ENCODE results near the gene CD101.
A peak's percentile ranks its signal among the peaks of the same experiment; 100 is the strongest.

Gene CD101

GRCh38 chr1:117014209-117014608 is 12.6 kb downstream of the CD101 start:
- DNase-seq (ENCODE audit: low read depth), result peak; percentile 27

DNA sequence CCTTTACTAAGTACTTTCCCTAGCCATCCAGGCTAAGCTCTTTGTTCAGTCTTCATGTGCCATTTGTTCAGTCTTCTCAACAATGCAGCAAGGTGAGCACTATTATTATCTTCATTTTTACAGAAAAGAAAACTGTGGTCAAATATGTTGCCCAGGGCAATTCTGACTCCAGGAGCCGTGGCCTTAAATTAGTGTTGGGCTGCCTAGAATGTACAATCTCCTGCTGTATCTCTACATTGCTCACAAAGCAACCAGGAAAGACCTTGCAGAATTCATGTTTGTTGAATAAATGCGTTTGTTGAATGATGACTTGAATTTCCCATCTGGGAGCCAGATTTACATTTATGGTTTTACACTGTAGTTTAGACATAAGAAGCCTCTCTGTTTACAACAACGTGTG is 14.2 kb downstream of the CD101 start:
- no peak for DNase-seq (ENCODE audit: low read depth)

GRCh38 chr1:117017062-117017461 is 15.5 kb downstream of the CD101 start:
- DNase-seq (ENCODE audit: low read depth), result no peak

DNA sequence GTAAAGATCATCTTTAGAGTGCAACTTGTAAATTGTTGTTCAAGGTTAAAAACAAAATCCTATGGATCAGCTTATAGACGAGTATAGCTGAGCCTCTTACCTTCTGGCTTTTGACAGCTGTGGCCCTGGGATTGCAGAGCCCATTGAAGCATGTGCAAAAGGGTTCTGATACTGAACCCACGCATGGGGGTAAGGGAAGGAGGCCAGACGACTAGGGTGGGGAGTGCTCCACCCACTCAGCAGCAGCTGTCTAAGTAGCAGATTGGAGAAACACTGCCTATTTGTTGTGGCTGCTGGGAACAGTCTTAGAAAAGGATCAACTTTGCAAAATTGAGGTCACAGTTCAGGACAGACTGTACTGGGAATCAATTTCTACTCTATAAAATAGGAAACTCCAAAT is 16.1 kb downstream of the CD101 start:
- no peak for DNase-seq (ENCODE audit: low read depth)

DNA sequence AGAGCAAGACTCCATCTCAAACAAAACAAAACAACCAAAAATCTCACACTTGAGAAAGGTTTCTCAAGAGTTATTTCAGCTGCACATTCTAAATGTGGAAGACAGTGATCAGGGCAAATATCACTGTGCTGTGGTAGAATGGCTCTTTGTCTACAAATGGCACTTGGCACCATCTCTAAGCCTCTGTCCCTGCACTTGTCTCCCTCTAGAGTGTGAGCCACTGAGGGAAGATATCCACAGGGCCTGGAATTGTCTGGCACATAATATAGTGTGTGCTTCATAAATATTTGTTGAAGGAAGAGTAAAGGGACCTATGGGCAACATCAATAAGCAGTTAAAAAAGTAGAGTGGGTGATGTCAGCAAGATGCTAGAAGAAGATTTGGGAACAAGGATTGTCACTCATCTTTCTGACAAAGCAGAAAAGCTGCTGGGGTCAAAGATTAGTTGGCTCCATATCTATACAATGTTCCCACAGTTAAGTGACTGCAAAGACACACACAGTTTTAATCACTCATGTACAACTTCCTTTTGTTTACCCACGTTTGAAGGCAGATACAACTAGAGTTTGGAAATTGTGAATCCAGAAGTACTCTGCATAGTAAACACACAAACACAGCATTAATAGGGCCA is 19.1 kb downstream of the CD101 start:
- no peak for DNase-seq (ENCODE audit: low read depth)

- no peak for DNase-seq (ENCODE audit: low read depth)
These were observed 20.6 kb downstream of the CD101 start for GRCh38 chr1:117022114-117022513.

DNA sequence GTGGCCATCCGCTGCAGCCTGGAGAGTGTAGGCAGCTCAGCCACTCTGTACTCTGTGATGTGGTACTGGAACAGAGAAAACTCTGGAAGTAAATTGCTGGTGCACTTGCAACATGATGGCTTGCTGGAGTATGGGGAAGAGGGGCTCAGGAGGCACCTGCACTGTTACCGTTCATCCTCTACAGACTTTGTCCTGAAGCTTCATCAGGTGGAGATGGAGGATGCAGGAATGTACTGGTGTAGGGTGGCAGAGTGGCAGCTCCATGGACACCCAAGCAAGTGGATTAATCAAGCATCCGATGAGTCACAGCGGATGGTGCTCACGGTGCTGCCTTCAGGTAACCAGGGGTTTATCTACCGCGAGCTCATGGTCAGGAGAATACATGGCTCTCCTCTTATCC is 24.0 kb downstream of the CD101 start:
- DNase-seq (ENCODE audit: low read depth), result no peak

DNA sequence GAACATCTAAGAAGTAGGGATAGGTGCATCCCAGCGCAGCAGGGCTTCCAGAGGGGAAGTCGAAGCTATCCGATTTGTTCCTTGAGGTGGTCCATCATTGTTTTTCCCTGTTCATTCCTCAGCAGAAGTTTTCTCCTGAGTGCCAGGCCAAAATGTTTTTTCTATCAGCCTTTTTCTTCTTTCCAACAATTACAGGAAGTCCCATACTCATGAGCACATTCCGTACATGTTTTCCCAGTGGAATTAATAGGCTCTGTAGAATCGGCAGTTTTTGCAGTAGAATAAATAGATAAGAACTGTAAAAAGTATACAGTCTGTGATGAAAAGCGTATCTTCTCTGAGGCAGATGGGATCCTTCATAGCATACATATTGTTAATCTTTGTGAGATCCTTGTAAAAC is 24.8 kb downstream of the CD101 start:
- DNase-seq (ENCODE audit: low read depth), result no peak

GRCh38 chr1:117029685-117030084 is 28.1 kb downstream of the CD101 start:
- no peak for DNase-seq (ENCODE audit: low read depth)

GRCh38 chr1:117030271-117030877 is 28.8 kb downstream of the CD101 start:
- DNase-seq (ENCODE audit: low read depth), result no peak

GRCh38 chr1:117032266-117032665 is 30.7 kb downstream of the CD101 start:
- DNase-seq (ENCODE audit: low read depth), result no peak

DNA sequence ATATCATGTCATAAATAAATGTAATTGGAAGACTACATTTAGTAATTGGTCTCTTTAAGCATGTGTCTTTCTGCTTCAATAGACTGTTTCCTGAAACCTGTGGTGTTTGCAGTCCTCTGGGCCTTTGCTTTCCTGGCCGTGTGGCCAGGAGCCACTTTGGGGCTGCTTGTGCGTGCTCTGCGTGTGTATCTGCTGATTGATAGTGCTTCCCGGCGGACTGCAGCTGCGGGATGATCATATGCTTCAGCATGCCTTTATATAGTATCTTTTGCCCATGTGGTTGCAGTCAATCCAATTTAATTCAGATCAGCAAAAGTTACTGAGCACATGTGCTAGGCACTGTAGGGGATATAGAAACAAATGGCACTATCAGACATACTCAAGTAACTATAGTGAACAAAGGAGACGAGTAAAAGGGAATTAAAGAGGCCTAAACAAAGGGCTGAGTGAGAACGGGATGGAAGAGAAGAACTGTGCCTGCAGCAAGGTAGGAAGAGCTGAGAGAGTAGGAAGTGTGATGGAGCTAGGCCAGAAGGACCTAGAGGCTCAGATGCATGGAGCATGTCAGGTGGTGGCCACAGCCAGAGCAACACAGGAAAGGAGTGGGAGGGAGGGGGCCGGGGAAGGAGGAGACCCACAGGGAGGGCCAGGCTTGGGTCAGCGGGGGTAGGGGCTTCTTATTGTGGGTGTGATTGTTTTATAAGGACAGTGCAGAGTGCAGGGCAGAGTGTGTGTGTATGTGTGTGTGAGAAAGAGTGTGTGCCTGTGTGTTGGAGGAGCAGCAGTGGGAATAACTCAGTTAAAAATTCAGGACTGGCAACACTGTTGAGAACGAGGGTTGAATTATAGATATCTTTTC is 31.4 kb downstream of the CD101 start:
- no peak for DNase-seq (ENCODE audit: low read depth)

- no peak for DNase-seq (ENCODE audit: low read depth)
These were observed 32.2 kb downstream of the CD101 start for GRCh38 chr1:117033772-117034171.

- no peak for DNase-seq (ENCODE audit: low read depth)
These were observed 33.3 kb downstream of the CD101 start for GRCh38 chr1:117034791-117035290.

DNA sequence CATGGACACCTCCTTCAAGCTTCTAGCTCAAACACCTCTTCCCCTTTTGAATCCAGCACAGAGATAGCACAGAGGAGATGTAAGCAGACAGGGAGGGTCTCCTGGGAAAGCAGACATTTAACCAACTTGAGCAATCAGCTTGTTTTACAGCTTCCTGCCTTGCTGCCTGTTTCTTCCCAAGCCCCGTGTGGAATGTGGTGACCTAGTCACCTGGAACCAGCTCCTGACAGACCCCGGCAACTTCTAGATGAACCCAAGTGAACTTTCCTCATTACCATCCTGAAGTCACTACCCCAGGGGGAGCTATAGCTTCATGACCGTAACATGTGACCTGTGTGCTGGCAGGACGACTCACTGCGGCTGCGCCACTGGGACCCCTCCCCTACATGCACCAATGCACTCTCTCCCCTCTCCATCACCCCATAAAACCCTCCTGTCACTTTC is 34.5 kb downstream of the CD101 start:
- no peak for DNase-seq (ENCODE audit: low read depth)

- DNase-seq (ENCODE audit: low read depth), result no peak
These were observed 36.2 kb downstream of the CD101 start for GRCh38 chr1:117037802-117038201.

GRCh38 chr1:117038236-117038635 is 36.7 kb downstream of the CD101 start:
- DNase-seq (ENCODE audit: low read depth), result no peak

DNA sequence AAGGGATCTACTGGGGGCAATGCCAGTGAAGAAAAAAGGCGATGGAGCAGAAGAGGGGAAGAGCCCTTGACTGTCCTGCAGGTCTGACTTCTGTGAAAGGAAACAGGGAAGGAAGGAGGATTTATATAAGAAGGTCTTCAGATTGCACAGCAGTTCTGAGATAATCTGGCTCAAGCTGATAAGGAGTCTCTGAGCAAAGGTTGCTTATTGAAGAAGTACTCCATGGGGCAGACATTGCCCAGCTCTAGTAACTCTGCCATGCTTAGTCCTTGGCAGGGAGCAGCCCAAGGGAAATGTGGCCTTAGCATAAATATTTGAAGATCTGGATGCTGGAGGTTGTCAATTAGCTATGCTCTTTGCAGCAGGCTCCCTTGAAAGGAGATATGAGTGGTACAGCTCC is 42.7 kb downstream of the CD101 start:
- DNase-seq (ENCODE audit: low read depth), result no peak

GRCh38 chr1:117045644-117046043 is 44.1 kb downstream of the CD101 start:
- no peak for DNase-seq (ENCODE audit: low read depth)

- no peak for DNase-seq (ENCODE audit: low read depth)
These were observed 45.2 kb downstream of the CD101 start for GRCh38 chr1:117046781-117047180.

DNA sequence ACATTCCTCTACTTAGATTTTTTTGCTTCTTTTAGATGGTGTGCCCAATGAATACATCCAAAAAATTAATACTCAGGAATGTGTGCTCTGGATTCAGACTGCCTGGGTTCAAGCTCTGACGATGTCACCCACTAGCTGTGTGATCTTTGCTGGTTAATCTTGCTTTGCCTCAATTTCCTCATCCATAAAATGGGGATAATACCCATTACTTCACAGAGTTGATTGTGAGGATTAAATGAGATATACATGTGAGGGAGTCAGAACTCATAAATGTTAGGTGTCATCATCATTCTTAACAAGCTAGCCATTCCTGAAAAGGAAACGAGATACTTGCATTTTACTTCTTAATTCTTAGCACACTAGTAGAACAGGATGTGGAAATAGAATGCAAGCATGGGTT is 45.7 kb downstream of the CD101 start:
- no peak for DNase-seq (ENCODE audit: low read depth)

- DNase-seq (ENCODE audit: low read depth), result no peak
These were observed 48.3 kb downstream of the CD101 start for GRCh38 chr1:117049857-117050256.
